ENCODE data around the gene ZMYND8.
A peak's percentile ranks its signal among the peaks of the same experiment; 100 is the strongest.
"Not testable (repeated sequence)": the region's sequence is repeated elsewhere in the genome, so short reads cannot be mapped to it uniquely, and the experiment has no call there.

ZMYND8 gene

GRCh38 chr20:47178277-47178676 is 178.2 kb downstream of the ZMYND8 start:
- no peak for DNase-seq (ENCODE audit: extremely low spot score)
- CTCF ChIA-PET: no interaction called here
- POLR2A ChIA-PET: no interaction called here
- TF ChIP-seq SUZ12 (IDR thresholded peaks at IDR 0.05): no peak
- no peak for TF ChIP-seq TARDBP (IDR thresholded peaks at IDR 0.05)
- TF ChIP-seq L3MBTL2 (conservative IDR thresholded peaks at IDR 0.05): no peak
- no peak for TF ChIP-seq BHLHE40 (IDR thresholded peaks at IDR 0.05; ENCODE audit: borderline replicate concordance)
- TF ChIP-seq ARNT (IDR thresholded peaks at IDR 0.05): no peak
- TF ChIP-seq NFRKB (IDR thresholded peaks at IDR 0.05): no peak
- no peak for TF ChIP-seq PKNOX1 (IDR thresholded peaks at IDR 0.05)
- TF ChIP-seq FOXA1 (IDR thresholded peaks at IDR 0.05): no peak
- TF ChIP-seq HDGF (IDR thresholded peaks at IDR 0.05; ENCODE audit: borderline replicate concordance): no peak
- no peak for TF ChIP-seq ELF4 (IDR thresholded peaks at IDR 0.05)
- no peak for TF ChIP-seq ZNF384 (IDR thresholded peaks at IDR 0.05)
- no peak for TF ChIP-seq FOXK2 (IDR thresholded peaks at IDR 0.05)
- no peak for TF ChIP-seq FOXM1 (IDR thresholded peaks at IDR 0.05; ENCODE audit: borderline replicate concordance)
- TF ChIP-seq LEF1 (IDR thresholded peaks at IDR 0.05; ENCODE audit: borderline replicate concordance): no peak
- TF ChIP-seq CTBP1 (IDR thresholded peaks at IDR 0.05; ENCODE audit: borderline replicate concordance): no peak
- no peak for TF ChIP-seq SP1 (IDR thresholded peaks at IDR 0.05)

DNA sequence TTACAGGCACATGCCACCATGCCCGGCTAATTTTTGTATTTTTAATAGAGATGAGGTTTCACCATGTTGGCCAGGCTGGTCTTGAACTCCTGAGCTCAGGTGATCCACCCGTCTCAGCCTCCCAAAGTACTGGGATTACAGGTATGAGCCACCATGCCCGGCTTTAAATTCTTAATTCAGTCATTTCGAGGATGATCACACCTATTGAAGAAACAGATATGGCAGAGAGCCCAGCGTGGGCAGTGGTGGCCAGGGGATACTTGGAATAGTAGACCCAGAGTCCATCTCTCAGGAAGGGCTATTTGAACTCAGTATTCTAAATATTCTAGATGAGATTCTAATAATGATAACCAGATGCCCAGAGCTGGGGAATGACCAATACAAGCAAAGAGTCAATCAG is 180.3 kb downstream of the ZMYND8 start:
- CTCF ChIA-PET; POLR2A ChIA-PET; DNase-seq (ENCODE audit: extremely low spot score): not testable (repeated sequence)

GRCh38 chr20:47175493-47175892 is 181.0 kb downstream of the ZMYND8 start:
- no peak for DNase-seq (ENCODE audit: extremely low spot score)
- CTCF ChIA-PET: no interaction called here

GRCh38 chr20:47174456-47175243 is 181.8 kb downstream of the ZMYND8 start:
- DNase-seq (ENCODE audit: extremely low spot score): no peak
- CTCF ChIA-PET: interaction anchor here (0.6 kb wide), 1 partner anchor 1976 kb away, joined by 3 read pairs; no protein-coding TSS in a partner anchor
- POLR2A ChIA-PET: no interaction called here
- no peak for TF ChIP-seq TARDBP (IDR thresholded peaks at IDR 0.05)
- TF ChIP-seq BHLHE40 (IDR thresholded peaks at IDR 0.05; ENCODE audit: borderline replicate concordance): no peak
- TF ChIP-seq HDGF (IDR thresholded peaks at IDR 0.05; ENCODE audit: borderline replicate concordance): no peak
- no peak for TF ChIP-seq FOXK2 (IDR thresholded peaks at IDR 0.05)
- TF ChIP-seq PKNOX1 (IDR thresholded peaks at IDR 0.05): no peak
- no peak for TF ChIP-seq SP1 (IDR thresholded peaks at IDR 0.05)
- TF ChIP-seq CTBP1 (IDR thresholded peaks at IDR 0.05; ENCODE audit: borderline replicate concordance): no peak
- no peak for TF ChIP-seq FOXM1 (IDR thresholded peaks at IDR 0.05; ENCODE audit: borderline replicate concordance)
- TF ChIP-seq ELF4 (IDR thresholded peaks at IDR 0.05): no peak
- TF ChIP-seq L3MBTL2 (conservative IDR thresholded peaks at IDR 0.05): no peak
- no peak for TF ChIP-seq FOXA1 (IDR thresholded peaks at IDR 0.05)
- TF ChIP-seq ARNT (IDR thresholded peaks at IDR 0.05): no peak
- TF ChIP-seq LEF1 (IDR thresholded peaks at IDR 0.05; ENCODE audit: borderline replicate concordance): no peak
- TF ChIP-seq ZNF384 (IDR thresholded peaks at IDR 0.05): no peak
- no peak for TF ChIP-seq SUZ12 (IDR thresholded peaks at IDR 0.05)
- TF ChIP-seq NFRKB (IDR thresholded peaks at IDR 0.05): no peak

More at GRCh38 chr20:47175493-47175892, 181.0 kb downstream of the ZMYND8 start:
- POLR2A ChIA-PET: no interaction called here
- no peak for TF ChIP-seq L3MBTL2 (conservative IDR thresholded peaks at IDR 0.05)
- TF ChIP-seq SUZ12 (IDR thresholded peaks at IDR 0.05): no peak
- no peak for TF ChIP-seq LEF1 (IDR thresholded peaks at IDR 0.05; ENCODE audit: borderline replicate concordance)
- no peak for TF ChIP-seq FOXM1 (IDR thresholded peaks at IDR 0.05; ENCODE audit: borderline replicate concordance)
- TF ChIP-seq ELF4 (IDR thresholded peaks at IDR 0.05): no peak
- no peak for TF ChIP-seq SP1 (IDR thresholded peaks at IDR 0.05)
- TF ChIP-seq TARDBP (IDR thresholded peaks at IDR 0.05): no peak
- no peak for TF ChIP-seq CTBP1 (IDR thresholded peaks at IDR 0.05; ENCODE audit: borderline replicate concordance)
- TF ChIP-seq ARNT (IDR thresholded peaks at IDR 0.05): no peak
- TF ChIP-seq FOXA1 (IDR thresholded peaks at IDR 0.05): no peak
- no peak for TF ChIP-seq BHLHE40 (IDR thresholded peaks at IDR 0.05; ENCODE audit: borderline replicate concordance)
- no peak for TF ChIP-seq NFRKB (IDR thresholded peaks at IDR 0.05)
- TF ChIP-seq FOXK2 (IDR thresholded peaks at IDR 0.05): no peak
- TF ChIP-seq PKNOX1 (IDR thresholded peaks at IDR 0.05): no peak
- no peak for TF ChIP-seq ZNF384 (IDR thresholded peaks at IDR 0.05)
- no peak for TF ChIP-seq HDGF (IDR thresholded peaks at IDR 0.05; ENCODE audit: borderline replicate concordance)

- TF ChIP-seq ARNT (IDR thresholded peaks at IDR 0.05): peak; percentile 17; the same call in 1 of the 2 replicates
- TF ChIP-seq FOXA1 (IDR thresholded peaks at IDR 0.05): no peak
- no peak for DNase-seq (ENCODE audit: extremely low spot score)
- ChIA-PET POLR2A (interaction anchor here (0.6 kb wide), 1 partner anchor 296 kb away, joined by 3 read pairs; no protein-coding TSS in a partner anchor), CTCF (interaction anchor here (0.6 kb wide), 1 partner anchor 1975 kb away, joined by 3 read pairs; no protein-coding TSS in a partner anchor)
These were observed 182.8 kb downstream of the ZMYND8 start for GRCh38 chr20:47173596-47174216.

DNA sequence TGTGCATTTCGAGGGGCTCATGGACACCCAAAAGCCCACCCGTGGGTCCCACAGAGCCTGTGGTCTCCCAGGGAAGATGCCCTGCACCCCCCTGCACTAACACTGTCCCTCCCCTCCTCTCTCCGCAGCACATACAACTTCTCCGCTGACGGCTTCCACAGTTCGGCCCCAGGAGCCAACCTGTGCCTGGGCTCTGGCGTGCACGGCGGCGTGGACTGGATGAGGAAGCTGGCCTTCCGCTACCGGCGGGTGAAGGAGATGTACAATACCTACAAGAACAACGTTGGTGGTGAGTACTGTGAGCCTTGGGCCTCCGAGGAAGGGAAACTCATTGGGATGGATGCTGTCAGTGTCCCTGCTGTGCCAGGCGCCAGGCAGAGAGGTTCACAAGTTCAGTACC is 183.9 kb downstream of the ZMYND8 start:
- no peak for DNase-seq (ENCODE audit: extremely low spot score)
- POLR2A ChIA-PET: no interaction called here
- CTCF ChIA-PET: no interaction called here
- TF ChIP-seq LEF1 (IDR thresholded peaks at IDR 0.05; ENCODE audit: borderline replicate concordance) (no peak), ZNF384 (IDR thresholded peaks at IDR 0.05) (no peak), NFRKB (IDR thresholded peaks at IDR 0.05) (no peak), TARDBP (IDR thresholded peaks at IDR 0.05) (no peak), SP1 (IDR thresholded peaks at IDR 0.05) (no peak), FOXK2 (IDR thresholded peaks at IDR 0.05) (no peak), L3MBTL2 (conservative IDR thresholded peaks at IDR 0.05) (no peak), BHLHE40 (IDR thresholded peaks at IDR 0.05; ENCODE audit: borderline replicate concordance) (no peak), FOXA1 (IDR thresholded peaks at IDR 0.05) (no peak), FOXM1 (IDR thresholded peaks at IDR 0.05; ENCODE audit: borderline replicate concordance) (no peak), HDGF (IDR thresholded peaks at IDR 0.05; ENCODE audit: borderline replicate concordance) (no peak), SUZ12 (IDR thresholded peaks at IDR 0.05) (no peak), CTBP1 (IDR thresholded peaks at IDR 0.05; ENCODE audit: borderline replicate concordance) (no peak), ELF4 (IDR thresholded peaks at IDR 0.05) (no peak), PKNOX1 (IDR thresholded peaks at IDR 0.05) (no peak), ARNT (IDR thresholded peaks at IDR 0.05) (no peak)
